VCaP (cell line): ENCODE data around the gene ICAM4.
A peak's percentile ranks its signal among the peaks of the same experiment; 100 is the strongest.
"Not testable (repeated sequence)": the region's sequence is repeated elsewhere in the genome, so short reads cannot be mapped to it uniquely, and the experiment has no call there.

Experiments
- H3K27ac ChIP-seq: fragments of 450-650 bp; 2 replicates; pipeline ENCODE4 v1.5.1; 2017
- TF ChIP-seq, protein P1 (sequence below): fragments of 450-650 bp; conservative IDR thresholded peaks from 2 replicates; pipeline ENCODE4 v1.5.1; 2017; ENCODE audit warnings: mild to moderate bottlenecking, moderate library complexity

The ICAM4 gene

DNA sequence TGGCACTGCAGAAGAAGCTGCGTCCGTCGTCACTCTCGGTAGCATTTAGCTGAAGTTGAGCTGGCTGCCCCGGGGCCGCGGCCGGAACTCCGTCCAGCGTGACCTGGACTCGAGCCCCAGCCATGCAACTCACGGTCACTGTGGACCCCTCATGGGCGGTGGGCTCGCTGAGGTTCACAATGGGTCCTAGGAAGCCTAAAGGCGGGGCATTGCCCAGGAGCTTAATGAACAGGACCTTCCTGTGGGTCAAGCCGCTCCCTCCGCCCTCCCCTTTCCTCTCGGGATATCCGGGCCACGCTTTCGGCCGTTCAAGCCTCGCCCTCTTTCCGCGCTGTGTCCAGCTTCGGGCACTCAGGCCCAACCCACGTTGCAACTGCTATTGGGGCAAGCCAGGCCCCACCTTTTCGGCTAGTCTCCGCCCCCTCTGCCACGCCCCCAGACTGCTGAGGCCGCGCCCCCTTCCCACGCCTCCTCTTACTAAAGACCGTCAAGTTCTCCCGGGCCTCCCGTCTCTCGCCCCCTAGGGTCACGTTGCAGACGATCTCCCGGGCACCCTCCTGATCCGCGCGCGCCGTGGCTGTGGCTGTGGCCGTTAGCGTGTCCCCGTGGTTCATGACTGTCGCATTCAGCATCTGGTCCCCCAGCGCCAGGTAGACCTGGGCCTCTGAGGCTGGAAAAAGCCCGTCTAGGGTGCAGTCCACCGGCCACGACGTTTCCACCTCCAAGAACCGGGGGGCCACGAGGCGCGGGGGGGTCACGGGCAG, 48.0 kb downstream of the ICAM4 start:
- peak overlapping the region; percentile 77 for H3K27ac ChIP-seq
- TF ChIP-seq, protein P1, sequence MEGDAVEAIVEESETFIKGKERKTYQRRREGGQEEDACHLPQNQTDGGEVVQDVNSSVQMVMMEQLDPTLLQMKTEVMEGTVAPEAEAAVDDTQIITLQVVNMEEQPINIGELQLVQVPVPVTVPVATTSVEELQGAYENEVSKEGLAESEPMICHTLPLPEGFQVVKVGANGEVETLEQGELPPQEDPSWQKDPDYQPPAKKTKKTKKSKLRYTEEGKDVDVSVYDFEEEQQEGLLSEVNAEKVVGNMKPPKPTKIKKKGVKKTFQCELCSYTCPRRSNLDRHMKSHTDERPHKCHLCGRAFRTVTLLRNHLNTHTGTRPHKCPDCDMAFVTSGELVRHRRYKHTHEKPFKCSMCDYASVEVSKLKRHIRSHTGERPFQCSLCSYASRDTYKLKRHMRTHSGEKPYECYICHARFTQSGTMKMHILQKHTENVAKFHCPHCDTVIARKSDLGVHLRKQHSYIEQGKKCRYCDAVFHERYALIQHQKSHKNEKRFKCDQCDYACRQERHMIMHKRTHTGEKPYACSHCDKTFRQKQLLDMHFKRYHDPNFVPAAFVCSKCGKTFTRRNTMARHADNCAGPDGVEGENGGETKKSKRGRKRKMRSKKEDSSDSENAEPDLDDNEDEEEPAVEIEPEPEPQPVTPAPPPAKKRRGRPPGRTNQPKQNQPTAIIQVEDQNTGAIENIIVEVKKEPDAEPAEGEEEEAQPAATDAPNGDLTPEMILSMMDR = no peak

DNA sequence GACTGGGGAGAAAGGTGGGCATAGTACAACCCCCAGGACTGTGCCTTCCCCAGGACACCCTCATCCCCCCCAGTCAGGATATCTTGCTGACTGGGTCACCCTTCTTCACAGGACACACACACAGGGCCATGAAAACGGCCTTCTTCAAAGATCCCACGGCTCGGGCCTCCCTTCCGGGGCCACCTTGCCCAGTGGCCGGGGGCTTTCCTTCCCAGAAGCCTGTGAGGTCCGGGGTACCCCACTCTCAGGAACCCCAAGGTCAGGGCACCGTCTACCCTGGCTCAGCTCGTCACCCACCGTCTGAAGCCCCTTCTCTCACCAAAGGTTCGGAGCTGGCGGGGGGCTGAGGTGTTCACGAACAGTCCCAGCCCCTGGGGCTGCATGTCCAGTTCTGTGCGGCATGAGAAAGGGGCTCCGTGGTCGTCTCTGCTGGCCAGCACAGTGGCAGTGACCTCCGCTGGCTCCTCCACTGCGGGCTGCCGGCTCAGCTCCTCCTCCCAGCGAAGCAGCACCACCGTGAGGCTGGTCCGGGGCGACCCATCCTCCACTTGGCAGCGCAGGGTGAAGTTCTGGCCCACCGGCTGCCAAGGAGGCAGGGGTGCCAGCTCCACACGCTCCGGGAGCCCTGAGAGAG, 48.7 kb downstream of the ICAM4 start:
- TF ChIP-seq, protein P1 = no peak
- no peak overlapping the region for H3K27ac ChIP-seq

DNA sequence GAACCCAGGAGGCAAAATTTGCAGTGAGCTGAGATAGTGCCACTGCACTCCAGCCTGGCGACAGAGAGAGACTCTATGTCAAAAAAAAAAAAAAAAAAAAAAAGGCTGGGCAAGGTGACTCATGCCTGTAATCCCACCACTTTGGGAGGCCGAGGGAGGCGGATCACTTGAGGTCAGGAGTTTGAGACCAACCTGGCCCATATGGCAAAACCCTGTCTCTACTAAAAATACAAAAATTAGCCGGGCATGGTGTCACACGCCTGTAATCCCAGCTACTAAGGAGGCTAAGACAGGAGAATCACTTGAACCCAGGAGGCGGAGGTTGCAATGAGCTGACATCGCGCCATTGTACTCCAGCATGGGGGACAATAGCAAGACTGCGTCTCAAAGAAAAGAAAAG, 50.0 kb downstream of the ICAM4 start:
- not testable (repeated sequence) for H3K27ac ChIP-seq
